Neural progenitor cell (in vitro differentiated cells): ENCODE measurements around the gene ABCC2.

Source experiments
- EZH2 ChIP-seq: fragments of 200-600 bp; sonication (generic); IDR thresholded peaks from 2 replicates; pipeline ENCODE4 v1.6.1; 2017; ENCODE audit warnings: antibody characterized with exemption, mild to moderate bottlenecking, moderate library complexity
- TF ChIP-seq, protein P1 (sequence below): fragments of 200-600 bp; sonication (generic); IDR thresholded peaks from 2 replicates; pipeline ENCODE4 v1.5.1; 2017; ENCODE audit warnings: antibody characterized with exemption, mild to moderate bottlenecking

DNA sequence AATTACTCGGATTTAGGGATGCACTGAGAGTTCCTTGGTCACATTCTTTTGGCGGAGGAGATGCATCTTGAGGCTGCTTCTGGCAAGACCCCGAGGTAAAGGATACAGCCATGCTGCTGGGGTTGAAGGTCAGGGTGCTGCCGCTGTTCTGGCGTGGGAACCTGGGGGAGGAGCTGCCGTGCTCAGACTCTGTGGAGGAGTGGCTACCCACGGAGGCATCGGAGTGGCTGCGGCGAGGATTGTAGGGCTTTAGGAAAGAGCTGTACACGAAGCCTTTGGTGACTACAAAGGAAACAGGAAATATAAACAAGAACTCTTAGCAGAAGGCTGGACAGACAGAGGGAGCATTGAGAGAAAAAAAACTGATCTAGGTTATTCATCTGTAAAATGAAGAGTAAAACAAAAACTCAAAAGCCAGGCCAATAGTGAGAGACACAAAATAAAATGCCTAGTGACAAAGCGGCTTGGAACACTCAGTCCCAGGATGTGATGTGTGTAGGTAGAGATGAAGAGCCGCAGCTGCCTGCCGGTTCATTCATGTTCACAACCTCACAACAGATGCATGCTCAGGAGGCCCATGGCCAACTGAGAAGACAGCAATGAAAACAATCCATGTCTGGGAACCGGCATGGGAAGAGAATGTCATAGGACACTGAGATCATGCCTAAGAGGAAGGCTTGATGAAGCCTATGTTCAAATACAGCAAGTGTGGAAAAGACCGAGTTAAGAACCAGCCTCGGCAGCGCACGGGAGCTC is 97.8 kb downstream of the ABCC2 start:
- no peak for TF ChIP-seq EZH2
- TF ChIP-seq, protein P1, sequence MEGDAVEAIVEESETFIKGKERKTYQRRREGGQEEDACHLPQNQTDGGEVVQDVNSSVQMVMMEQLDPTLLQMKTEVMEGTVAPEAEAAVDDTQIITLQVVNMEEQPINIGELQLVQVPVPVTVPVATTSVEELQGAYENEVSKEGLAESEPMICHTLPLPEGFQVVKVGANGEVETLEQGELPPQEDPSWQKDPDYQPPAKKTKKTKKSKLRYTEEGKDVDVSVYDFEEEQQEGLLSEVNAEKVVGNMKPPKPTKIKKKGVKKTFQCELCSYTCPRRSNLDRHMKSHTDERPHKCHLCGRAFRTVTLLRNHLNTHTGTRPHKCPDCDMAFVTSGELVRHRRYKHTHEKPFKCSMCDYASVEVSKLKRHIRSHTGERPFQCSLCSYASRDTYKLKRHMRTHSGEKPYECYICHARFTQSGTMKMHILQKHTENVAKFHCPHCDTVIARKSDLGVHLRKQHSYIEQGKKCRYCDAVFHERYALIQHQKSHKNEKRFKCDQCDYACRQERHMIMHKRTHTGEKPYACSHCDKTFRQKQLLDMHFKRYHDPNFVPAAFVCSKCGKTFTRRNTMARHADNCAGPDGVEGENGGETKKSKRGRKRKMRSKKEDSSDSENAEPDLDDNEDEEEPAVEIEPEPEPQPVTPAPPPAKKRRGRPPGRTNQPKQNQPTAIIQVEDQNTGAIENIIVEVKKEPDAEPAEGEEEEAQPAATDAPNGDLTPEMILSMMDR = no peak
